Natural killer cell treated with Interleukin-12 subunit alpha and Interleukin-12 subunit beta and Interleukin-15 and Interleukin-18, amount 100 ng/mL, for 72 hours (primary cell): Measurements from ENCODE around the gene DDI1. TPM values are rescaled to one million over a fixed set of nuclear protein-coding genes. Genes with fewer than 3 reads are reported as not detected.

Experiments used
- ATAC-seq, 2 donors: fragments of 150-1000 bp; cut with Tn5 transposase in 1 of 2; sonication (Bioruptor Pico), chemical (Tn5 transposase) in 1 of 2; 2 replicates each; pipeline ENCODE4 v1.10.0; 2021
- DNase-seq: peaks from one replicate; pipeline ENCODE4 v3.0.0; 2022; ENCODE audit warnings: low spot score
- H3K27ac Mint-ChIP-seq, 2 donors: 1 replicate in 1 of 2; 2 replicates in 1 of 2; pipeline ENCODE4 v1.8.0; 2022; ENCODE audit warnings: mixed read lengths in 2 of 2, mild to moderate bottlenecking in 1 of 2, moderate library complexity in 1 of 2
- H3K27me3 Mint-ChIP-seq, 2 donors: 1 replicate in 1 of 2; 2 replicates in 1 of 2; pipeline ENCODE4 v1.8.0; 2022; ENCODE audit warnings: mixed read lengths in 2 of 2
- H3K36me3 Mint-ChIP-seq: one replicate; pipeline ENCODE4 v1.8.0; 2022; ENCODE audit warnings: mixed read lengths
- H3K4me1 Mint-ChIP-seq, 2 donors: 1 replicate in 1 of 2; 2 replicates in 1 of 2; pipeline ENCODE4 v1.8.0; 2022; ENCODE audit warnings: low read depth in 2 of 2, mixed read lengths in 2 of 2, mild to moderate bottlenecking in 1 of 2
- H3K4me3 Mint-ChIP-seq: one replicate; pipeline ENCODE4 v1.8.0; 2022; ENCODE audit warnings: mixed read lengths
- H3K9me3 Mint-ChIP-seq: 2 replicates; pipeline ENCODE4 v1.8.0; 2022; ENCODE audit warnings: mixed read lengths
- total RNA-seq, 2 donors: library from RNA; stranded (reverse); gene quantifications; one replicate each; pipeline ENCODE4 v1.2.3, GENCODE V29; 2022

DDI1 gene
- total RNA-seq, 2 donors from 2014 or later: not detected

GRCh38 chr11:104053743-104054478 is 17.5 kb downstream of the DDI1 start:
- no peak for DNase-seq
- no peak for ATAC-seq
- no peak overlapping the region for H3K4me3 Mint-ChIP-seq
- H3K36me3 Mint-ChIP-seq: no peaks in the 10 kb centered on the region
- no peaks in the 10 kb centered on the region for H3K27me3 Mint-ChIP-seq
- H3K9me3 Mint-ChIP-seq: no peaks in the 10 kb centered on the region
- H3K4me1 Mint-ChIP-seq: peaks cover 0 to 12% of the 10 kb centered on the region in 2 donors
- peak overlapping the region in 1 of 2 donors; percentile 2 for H3K27ac Mint-ChIP-seq

DNA sequence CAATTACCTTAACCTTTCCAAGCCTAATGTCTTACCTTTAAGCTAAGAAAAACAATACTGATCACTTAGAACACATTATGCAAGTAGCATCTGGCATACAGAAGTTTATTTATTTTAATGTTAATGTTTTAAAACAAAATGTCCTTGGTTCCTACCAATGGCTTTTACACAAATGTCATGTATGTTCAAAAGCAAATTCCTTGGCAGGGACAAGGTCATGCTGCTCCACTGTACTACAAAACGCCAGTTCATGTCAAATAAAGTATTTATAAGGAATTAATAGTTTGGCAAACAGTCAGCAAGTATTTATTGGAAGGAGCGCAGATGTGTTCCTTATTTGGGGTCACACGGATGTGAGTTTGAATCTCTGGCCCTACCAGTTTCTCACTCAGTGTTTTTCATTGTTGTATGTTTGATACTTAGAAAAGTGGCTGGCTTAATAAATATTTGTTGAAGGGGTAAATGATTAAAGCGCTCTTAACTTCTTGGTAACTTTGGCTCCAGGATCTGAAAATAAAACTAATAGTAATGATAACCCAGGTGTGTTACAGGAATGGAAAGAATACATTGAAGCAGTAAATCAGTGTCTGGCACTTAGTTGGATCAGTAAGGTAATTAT is 18.6 kb downstream of the DDI1 start:
- no peaks in the 10 kb centered on the region for H3K36me3 Mint-ChIP-seq
- no peak overlapping the region for H3K27ac Mint-ChIP-seq
- H3K4me1 Mint-ChIP-seq: peaks cover 7 to 16% of the 10 kb centered on the region in 2 donors
- ATAC-seq: no peak
- H3K4me3 Mint-ChIP-seq: no peak overlapping the region
- H3K9me3 Mint-ChIP-seq: no peaks in the 10 kb centered on the region
- no peaks in the 10 kb centered on the region for H3K27me3 Mint-ChIP-seq
- no peak for DNase-seq

- DNase-seq: no peak
- no peak overlapping the region for H3K27ac Mint-ChIP-seq
- H3K4me3 Mint-ChIP-seq: no peak overlapping the region
- H3K36me3 Mint-ChIP-seq: no peaks in the 10 kb centered on the region
- no peaks in the 10 kb centered on the region for H3K9me3 Mint-ChIP-seq
- no peak for ATAC-seq
- peaks cover 13 to 21% of the 10 kb centered on the region in 2 donors for H3K4me1 Mint-ChIP-seq
- H3K27me3 Mint-ChIP-seq: no peaks in the 10 kb centered on the region
Observed at GRCh38 chr11:104055596-104055995, 19.2 kb downstream of the DDI1 start.

DNA sequence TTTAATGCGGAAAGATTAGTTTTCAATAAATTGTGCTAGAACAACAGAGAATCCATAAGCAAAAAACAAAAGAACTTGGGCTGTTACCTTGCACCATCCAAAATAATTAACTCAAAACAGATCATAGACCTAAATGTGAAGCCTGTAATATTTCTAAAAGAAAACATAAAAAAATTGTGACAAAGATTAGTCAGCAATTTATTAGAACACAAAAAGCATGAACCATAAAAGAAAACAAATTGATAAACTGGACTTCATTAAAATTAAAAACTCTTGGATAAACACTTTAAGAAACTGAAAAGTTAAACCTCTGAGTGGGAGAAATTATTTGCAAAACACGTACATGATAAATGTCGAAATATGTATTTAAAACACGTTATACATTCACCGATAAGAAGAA is 21.5 kb downstream of the DDI1 start:
- DNase-seq (no peak), ATAC-seq (no peak)
- Mint-ChIP-seq H3K27ac (no peak overlapping the region), H3K36me3 (no peaks in the 10 kb centered on the region), H3K27me3 (no peaks in the 10 kb centered on the region), H3K4me1 (peaks cover 21 to 27% of the 10 kb centered on the region in 2 donors), H3K9me3 (no peaks in the 10 kb centered on the region), H3K4me3 (no peak overlapping the region)

GRCh38 chr11:104058680-104059079 is 22.2 kb downstream of the DDI1 start:
- Mint-ChIP-seq H3K27ac (no peak overlapping the region), H3K36me3 (peaks cover 5% of the 10 kb centered on the region), H3K27me3 (no peaks in the 10 kb centered on the region), H3K4me1 (peaks cover 28% of the 10 kb centered on the region in 2 donors), H3K4me3 (no peak overlapping the region), H3K9me3 (no peaks in the 10 kb centered on the region)
- ATAC-seq (no peak), DNase-seq (no peak)

- ATAC-seq: peak; percentile 27 to 40
Observed at GRCh38 chr11:104060004-104060794, 23.8 kb downstream of the DDI1 start.

DNA sequence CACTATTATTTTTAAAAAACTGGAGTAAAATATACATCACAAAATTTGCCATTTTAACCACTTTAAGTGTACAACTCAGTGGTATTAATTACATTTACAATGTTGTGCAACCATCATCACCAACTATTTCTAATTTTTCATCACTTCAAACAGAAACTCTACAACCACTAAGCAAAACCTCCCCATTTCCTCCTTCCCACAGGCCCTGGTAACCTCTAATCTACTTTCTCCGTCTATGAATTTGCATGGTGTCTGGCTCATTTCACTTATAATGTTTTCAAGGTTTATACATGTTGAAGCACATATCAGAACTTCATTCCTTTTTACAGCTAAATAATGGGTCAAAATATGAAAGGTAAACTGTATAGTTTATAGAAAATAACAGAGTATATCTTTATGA is 24.4 kb downstream of the DDI1 start:
- Mint-ChIP-seq H3K4me1 (peaks cover 24 to 28% of the 10 kb centered on the region in 2 donors), H3K9me3 (no peaks in the 10 kb centered on the region), H3K4me3 (no peak overlapping the region), H3K27me3 (no peaks in the 10 kb centered on the region), H3K27ac (no peak overlapping the region), H3K36me3 (peaks cover 5% of the 10 kb centered on the region)
- peak in 1 of 2 donors; percentile 68 for ATAC-seq
- DNase-seq: no peak

More at GRCh38 chr11:104060004-104060794, 23.8 kb downstream of the DDI1 start:
- no peaks in the 10 kb centered on the region for H3K9me3 Mint-ChIP-seq
- peaks cover 5% of the 10 kb centered on the region for H3K36me3 Mint-ChIP-seq
- peak overlapping the region in 1 of 2 donors; percentile 12 for H3K27ac Mint-ChIP-seq
- H3K4me1 Mint-ChIP-seq: peaks cover 24 to 28% of the 10 kb centered on the region in 2 donors
- H3K4me3 Mint-ChIP-seq: no peak overlapping the region
- no peaks in the 10 kb centered on the region for H3K27me3 Mint-ChIP-seq
- DNase-seq: no peak

DNA sequence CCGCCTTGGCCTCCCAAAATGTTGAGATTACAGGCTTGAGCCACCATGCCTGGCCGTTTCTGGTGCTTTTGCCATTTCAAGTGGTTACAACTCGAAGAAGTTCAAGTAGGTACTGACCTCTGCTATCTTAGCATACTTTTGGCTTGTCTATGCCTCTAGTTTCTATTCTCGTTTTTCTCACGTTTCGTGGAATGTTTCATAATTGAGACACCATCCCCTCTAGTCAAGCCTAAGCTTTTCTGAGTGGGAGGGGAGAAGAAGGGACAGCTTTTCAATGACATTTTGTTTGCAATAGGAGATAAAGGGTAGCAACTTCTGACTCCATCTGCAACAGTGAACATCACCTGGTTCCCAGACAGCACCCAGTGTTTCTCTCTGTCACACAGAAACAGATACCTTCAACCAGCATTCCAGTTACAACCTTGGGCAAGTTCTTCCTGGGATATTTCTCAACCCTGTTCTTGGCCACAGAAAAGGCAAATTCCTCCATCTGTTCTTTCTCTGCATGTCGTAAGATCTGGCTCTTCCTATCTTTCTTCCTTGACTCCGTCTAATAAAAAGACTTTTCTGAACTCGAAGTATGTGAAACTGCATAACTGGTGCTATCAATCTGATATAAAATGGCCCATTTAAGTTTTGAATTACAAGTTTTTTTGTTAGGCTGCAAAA is 25.5 kb downstream of the DDI1 start:
- H3K9me3 Mint-ChIP-seq: no peaks in the 10 kb centered on the region
- H3K27me3 Mint-ChIP-seq: no peaks in the 10 kb centered on the region
- ATAC-seq (no peak), DNase-seq (no peak)
- peaks cover 5% of the 10 kb centered on the region for H3K36me3 Mint-ChIP-seq
- no peak overlapping the region for H3K4me3 Mint-ChIP-seq
- peaks cover 24 to 28% of the 10 kb centered on the region in 2 donors for H3K4me1 Mint-ChIP-seq
- no peak overlapping the region for H3K27ac Mint-ChIP-seq

- no peak for ATAC-seq
- Mint-ChIP-seq H3K27ac (no peak overlapping the region), H3K9me3 (no peaks in the 10 kb centered on the region), H3K4me1 (peaks cover 20 to 28% of the 10 kb centered on the region in 2 donors), H3K36me3 (peaks cover 5% of the 10 kb centered on the region), H3K27me3 (no peaks in the 10 kb centered on the region), H3K4me3 (no peak overlapping the region)
- no peak for DNase-seq
Observed at GRCh38 chr11:104064034-104064630, 27.7 kb downstream of the DDI1 start.

DNA sequence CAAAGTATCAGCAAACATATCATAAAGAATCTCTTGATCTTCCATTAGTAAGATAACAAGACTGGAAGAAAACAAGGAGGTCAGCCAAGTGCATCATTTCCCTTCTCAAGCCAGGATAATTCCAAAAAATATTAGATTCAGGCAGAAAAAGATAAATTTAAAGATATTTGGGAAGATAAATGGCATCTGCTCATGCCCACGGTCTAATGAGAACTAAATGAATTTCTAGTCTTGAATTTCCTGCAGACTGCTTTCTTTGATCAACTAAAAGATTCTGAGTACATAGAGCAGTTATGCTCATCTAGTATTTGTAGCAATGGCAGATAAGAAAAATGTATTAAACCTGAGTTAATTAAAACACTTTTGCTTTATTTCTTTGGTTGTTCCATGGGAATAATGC is 31.1 kb downstream of the DDI1 start:
- no peak overlapping the region for H3K27ac Mint-ChIP-seq
- H3K4me3 Mint-ChIP-seq: no peak overlapping the region
- no peaks in the 10 kb centered on the region for H3K9me3 Mint-ChIP-seq
- DNase-seq: no peak
- no peak for ATAC-seq
- H3K27me3 Mint-ChIP-seq: no peaks in the 10 kb centered on the region
- H3K36me3 Mint-ChIP-seq: peaks cover 5% of the 10 kb centered on the region
- H3K4me1 Mint-ChIP-seq: peaks cover 4 to 8% of the 10 kb centered on the region in 2 donors

DNA sequence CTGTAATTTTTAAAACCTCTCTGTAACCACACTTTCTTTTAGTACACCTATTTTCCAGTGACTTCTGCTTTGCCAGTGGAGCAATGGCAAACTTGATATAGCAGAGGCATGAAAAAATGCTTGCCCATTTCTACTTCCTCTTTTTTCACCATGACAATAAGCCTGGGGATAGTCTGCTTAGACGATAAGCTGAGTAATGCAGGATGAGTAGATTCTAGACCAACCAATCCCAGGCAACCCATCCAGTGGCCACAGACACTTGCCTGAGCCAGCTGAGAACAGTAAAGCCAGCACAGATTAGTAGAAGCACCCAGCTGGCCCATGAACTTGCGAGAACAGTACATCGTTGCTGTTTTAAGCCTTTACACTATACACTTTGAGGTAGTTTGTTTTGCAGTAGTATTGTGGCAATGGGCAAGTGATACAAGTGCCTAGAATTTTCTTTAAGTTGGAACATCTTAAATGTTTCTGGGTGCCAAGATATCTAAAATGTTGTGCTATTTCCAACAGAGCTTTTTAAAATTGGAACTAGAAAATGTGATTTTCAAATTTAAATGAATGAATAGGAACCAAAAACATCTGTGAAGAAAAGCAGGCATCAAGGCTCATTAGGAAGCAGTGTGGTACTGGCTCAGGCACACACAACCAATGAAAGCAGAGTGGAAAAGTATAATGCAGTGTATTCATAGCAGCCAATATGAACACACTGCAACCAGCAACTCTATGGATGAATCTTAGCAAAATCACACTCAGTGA is 37.7 kb downstream of the DDI1 start:
- Mint-ChIP-seq H3K36me3 (no peaks in the 10 kb centered on the region), H3K9me3 (no peaks in the 10 kb centered on the region), H3K27ac (no peak overlapping the region), H3K4me3 (no peak overlapping the region), H3K27me3 (no peaks in the 10 kb centered on the region), H3K4me1 (peaks cover 6 to 15% of the 10 kb centered on the region in 2 donors)
- peak; percentile 57 to 73 for ATAC-seq
- DNase-seq: no peak

- H3K4me1 Mint-ChIP-seq: peaks cover 6 to 15% of the 10 kb centered on the region in 2 donors
- H3K27me3 Mint-ChIP-seq: no peaks in the 10 kb centered on the region
- H3K36me3 Mint-ChIP-seq: no peaks in the 10 kb centered on the region
- no peak overlapping the region for H3K4me3 Mint-ChIP-seq
- DNase-seq (no peak), ATAC-seq (no peak)
- H3K27ac Mint-ChIP-seq: no peak overlapping the region
- H3K9me3 Mint-ChIP-seq: no peaks in the 10 kb centered on the region
Observed at GRCh38 chr11:104075091-104075490, 38.7 kb downstream of the DDI1 start.

DNA sequence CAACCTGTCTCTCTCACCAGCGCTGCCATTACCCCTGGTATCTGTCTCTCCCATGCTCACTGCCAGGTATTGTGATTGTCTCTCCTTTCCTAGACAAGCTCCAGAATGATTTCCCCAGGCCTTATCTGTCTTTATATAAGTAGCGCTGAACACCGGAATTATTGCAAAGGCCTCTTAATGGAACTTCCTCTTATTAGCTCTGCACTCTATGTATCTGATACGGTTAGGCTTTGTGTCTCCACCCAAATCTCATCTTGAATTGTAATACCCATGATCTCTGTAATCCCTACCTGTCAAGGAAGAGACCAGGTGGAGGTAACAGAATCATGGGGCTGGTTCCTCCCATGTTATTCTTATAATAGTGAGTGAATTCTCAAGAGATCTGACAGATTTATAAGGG is 39.3 kb downstream of the DDI1 start:
- ATAC-seq: no peak

More for the DNA sequence above, 39.3 kb downstream of the DDI1 start:
- Mint-ChIP-seq H3K36me3 (no peaks in the 10 kb centered on the region), H3K27me3 (no peaks in the 10 kb centered on the region), H3K4me1 (peaks cover 6 to 15% of the 10 kb centered on the region in 2 donors), H3K4me3 (no peak overlapping the region), H3K9me3 (no peaks in the 10 kb centered on the region), H3K27ac (no peak overlapping the region)
- DNase-seq: no peak
